Lower leg skin (tissue), 4 donors: ENCODE data around the gene RALGDS. TPM values are rescaled to one million over a fixed set of nuclear protein-coding genes. Genes with fewer than 3 reads are reported as not detected.

Experiments used
- DNase-seq, 2 donors: peaks; one replicate each; pipeline ENCODE4 v3.0.0-alpha.2; 2019; ENCODE audit warnings: low spot score in 2 of 2
- H3K4me3 ChIP-seq: fragments of 200-600 bp; sonication (generic); 2 replicates; pipeline ENCODE4 v1.5.1; 2017; ENCODE audit warnings: mild to moderate bottlenecking, low read depth; ENCODE audit not compliant: poor library complexity, severe bottlenecking
- CTCF ChIP-seq, 3 donors: fragments of 450-650 bp; IDR thresholded peaks; one replicate each; pipeline ENCODE4 v1.5.1; 2016; ENCODE audit warnings: antibody characterized with exemption in 3 of 3, mild to moderate bottlenecking in 3 of 3, moderate library complexity in 2 of 3
- POLR2A ChIP-seq, 2 donors: fragments of 450-650 bp; IDR thresholded peaks; one replicate each; pipeline ENCODE4 v1.6.1; 2016 to 2017; ENCODE audit warnings: antibody characterized with exemption in 2 of 2, mild to moderate bottlenecking in 1 of 2, moderate library complexity in 1 of 2
- WGBS, 2 donors: methylation state at CpG; one replicate each; pipeline ENCODE4 v1.1.5; 2018; 5-methylcytosine and 5-hydroxymethylcytosine counted together
- intact Hi-C: fragments of 100-400 bp; cut with DNase I; formaldehyde crosslinking; loops from one replicate; pipeline ENCODE4 v1.15.0; 2023; ENCODE audit warnings: low total_unique reads
- total RNA-seq, 4 donors: library from RNA; depleted of rRNA; stranded (reverse); fragments of >200 nt; gene quantifications; one replicate each; pipeline ENCODE4 v1.1.0, GENCODE V29; 2016

Gene RALGDS
- total RNA-seq, 4 donors from 2014 or later = 95.0 to 176 (median 123) TPM

DNA sequence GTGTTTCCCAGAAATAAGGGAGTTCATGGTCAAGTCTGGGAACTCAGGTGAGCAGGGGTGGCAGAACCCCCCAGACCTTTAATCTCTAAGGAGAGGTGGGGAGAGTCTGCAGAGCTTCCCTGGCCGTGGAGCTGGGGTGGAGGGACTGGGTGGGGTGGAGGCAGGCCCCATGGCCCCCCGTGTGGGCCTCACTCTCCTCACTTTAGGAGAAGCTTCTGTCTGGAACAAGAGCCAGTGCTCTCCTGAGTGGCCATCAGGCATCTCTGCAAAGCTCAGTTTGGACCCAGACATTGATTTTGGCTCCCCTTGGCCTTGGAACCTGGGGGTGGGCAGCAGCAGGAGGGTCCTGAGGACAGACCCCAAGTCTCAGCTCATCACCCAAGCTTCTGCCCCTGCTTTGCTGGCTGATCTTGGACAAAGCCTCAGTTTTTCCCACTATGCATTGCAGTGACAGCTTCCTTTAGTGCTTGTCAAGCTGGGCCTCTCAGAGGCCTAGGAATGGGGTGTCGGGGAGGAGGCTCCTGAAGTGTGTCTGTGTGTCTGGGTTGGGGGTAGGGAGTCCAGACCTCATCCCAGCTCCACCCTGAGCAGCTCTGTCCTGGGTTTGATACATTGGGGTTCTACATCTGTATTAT lies 46.2 kb upstream of the RALGDS start:
- TF ChIP-seq POLR2A (IDR thresholded peaks at IDR 0.05) (no peak), CTCF (IDR thresholded peaks at IDR 0.05) (no peak)
- intact Hi-C loops = no loop called here

DNA sequence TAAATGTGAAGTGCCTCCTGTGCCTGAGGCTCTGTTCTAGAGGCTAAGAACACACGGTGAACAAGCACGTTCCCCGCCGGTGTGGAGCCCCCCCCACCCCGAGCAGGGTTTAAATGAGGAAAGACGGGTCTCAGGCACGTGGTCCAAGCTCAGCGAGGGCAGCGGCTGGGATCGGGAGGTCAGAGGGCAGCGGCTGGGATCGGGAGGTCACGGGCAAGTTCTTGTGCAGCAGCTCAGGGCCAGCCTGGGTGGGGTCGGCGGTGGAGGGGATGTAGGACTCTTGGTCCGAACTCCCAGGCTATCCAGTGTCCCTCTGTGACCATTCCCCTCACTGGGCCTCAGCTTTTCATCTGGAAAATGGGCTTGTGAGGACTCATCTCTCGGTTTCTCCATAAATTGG lies 45.4 kb upstream of the RALGDS start:
- 77 to 82% methylated on average over 17 of the region's 17 CpGs for WGBS, 2 donors
- no peak for DNase-seq
- TF ChIP-seq POLR2A (IDR thresholded peaks at IDR 0.05) (no peak), CTCF (IDR thresholded peaks at IDR 0.05) (no peak)
- intact Hi-C loops = no loop called here
- H3K4me3 ChIP-seq = no peak overlapping the region

More for the DNA sequence above, 46.2 kb upstream of the RALGDS start:
- no peak for DNase-seq
- WGBS, 2 donors = 83 to 93% methylated on average over 3 of the region's 3 CpGs
- H3K4me3 ChIP-seq = no peak overlapping the region

DNA sequence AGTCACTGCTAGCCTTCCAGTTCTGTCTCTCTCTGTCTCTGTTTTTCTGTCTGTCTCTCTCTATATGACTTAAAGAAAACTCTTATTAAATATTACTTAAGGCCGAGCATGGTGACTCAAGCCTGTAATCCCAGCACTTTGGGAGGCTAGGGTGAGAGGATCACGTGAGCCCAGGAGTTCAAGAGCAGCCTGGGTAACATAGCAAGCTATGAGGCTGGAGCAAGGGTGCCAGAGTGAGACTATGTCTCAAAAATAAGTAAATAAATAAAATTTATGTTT lies 44.4 kb upstream of the RALGDS start:
- 94 to 100% methylated on average over 2 of the region's 2 CpGs for WGBS, 2 donors
- no peak for DNase-seq
- H3K4me3 ChIP-seq = no peak overlapping the region
- intact Hi-C loops = no loop called here
- TF ChIP-seq CTCF (IDR thresholded peaks at IDR 0.05) (no peak), POLR2A (IDR thresholded peaks at IDR 0.05) (no peak)

DNA sequence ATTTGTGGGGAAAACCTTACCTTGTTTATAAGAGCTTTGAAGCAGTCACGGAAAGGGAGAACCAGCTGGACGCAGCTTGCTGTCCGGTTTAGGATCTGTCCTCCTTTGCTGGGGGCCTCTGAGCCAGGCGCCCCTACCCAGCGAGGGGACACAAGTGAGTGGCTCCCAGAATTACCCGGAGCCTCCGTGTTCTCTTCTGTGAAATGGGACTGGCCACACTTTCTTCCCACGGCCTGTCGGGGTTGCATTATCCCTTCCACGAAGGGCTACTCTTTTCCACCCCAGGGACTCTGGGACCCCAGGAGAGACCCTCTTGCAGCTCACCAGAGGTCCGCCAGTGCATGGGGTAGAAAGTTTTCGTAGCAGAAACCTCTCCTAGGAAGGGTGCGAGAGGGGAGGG lies 43.2 kb upstream of the RALGDS start:
- intact Hi-C loops = no loop called here
- 71 to 77% methylated on average over 13 of the region's 13 CpGs for WGBS, 2 donors
- peak overlapping the region; percentile 55 for H3K4me3 ChIP-seq
- TF ChIP-seq CTCF (IDR thresholded peaks at IDR 0.05) (no peak), POLR2A (IDR thresholded peaks at IDR 0.05) (no peak)
- no peak for DNase-seq

DNA sequence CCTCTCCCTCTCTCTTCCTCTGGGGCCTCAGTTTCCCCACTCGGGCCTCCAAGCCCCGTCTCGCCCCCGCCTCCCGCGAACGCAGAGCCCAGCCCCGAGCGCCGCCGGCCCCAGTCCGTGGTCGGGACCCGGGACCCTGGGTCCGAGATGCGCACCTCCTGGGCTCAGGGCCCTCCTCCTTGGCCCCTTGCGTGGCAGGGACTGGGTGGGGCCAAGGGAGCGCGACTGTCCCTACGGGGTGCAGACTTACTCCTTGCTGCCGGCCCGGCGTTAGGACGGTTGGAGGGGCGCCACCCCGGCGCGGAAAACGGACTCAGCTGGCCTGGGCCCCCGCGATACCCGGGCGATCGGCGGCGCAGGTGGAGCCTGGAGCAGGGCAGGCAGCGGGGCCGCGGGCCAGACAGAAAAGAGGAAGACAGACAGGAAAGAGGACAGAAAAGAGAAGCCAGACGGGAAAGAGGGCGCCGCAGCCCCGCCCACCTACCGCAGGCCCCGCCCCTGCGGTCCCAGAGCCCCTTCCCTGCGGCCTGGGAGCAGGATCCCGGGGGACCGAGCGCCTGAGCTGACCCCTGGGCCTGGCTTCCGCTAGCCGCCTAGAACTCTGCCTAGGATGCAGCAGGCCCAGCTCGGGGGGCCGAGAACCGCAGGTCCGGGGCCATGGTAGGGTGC lies 42.6 kb upstream of the RALGDS start, which contains the start of gene GBGT1:
GBGT1 (minus strand) TSS at position 411 of the 669 bp plus-strand sequence. CDS start 1,502 bp downstream, outside the sequence.
- WGBS, 2 donors = 2 to 3% methylated on average over 28 to 41 of the region's 56 CpGs
- intact Hi-C loops = no loop called here
- TF ChIP-seq CTCF (IDR thresholded peaks at IDR 0.05) (no peak), POLR2A (IDR thresholded peaks at IDR 0.05) (no peak)
- peak; percentile 36 to 95 for DNase-seq
- peak within 1 kb of the TSS; percentile 55 for H3K4me3 ChIP-seq
